GM18867 (cell line): ENCODE results near the gene NDUFV1.

Experiments used
- ATAC-seq: cut with Tn5 transposase; IDR thresholded peaks from one replicate; pipeline ENCODE4 v1.9.1; 2021; ENCODE audit warnings: mild to moderate bottlenecking, moderate library complexity; ENCODE audit not compliant: unreplicated experiment

The NDUFV1 gene

GRCh38 chr11:67639438-67639859 is 32.7 kb downstream of the NDUFV1 start, which contains the start of gene TBX10:
TSS of gene TBX10 (minus strand) at chr11:67639763. CDS start at chr11:67639472, 291 bp downstream.
- no peak for ATAC-seq

- ATAC-seq = no peak
Observed at GRCh38 chr11:67640021-67640757, 33.5 kb downstream of the NDUFV1 start.

GRCh38 chr11:67640758-67641337 is 34.1 kb downstream of the NDUFV1 start:
- ATAC-seq = no peak

- ATAC-seq = no peak
Observed at GRCh38 chr11:67641338-67642172, 34.8 kb downstream of the NDUFV1 start.

GRCh38 chr11:67642173-67643120 is 35.7 kb downstream of the NDUFV1 start:
- no peak for ATAC-seq

GRCh38 chr11:67644042-67644441 is 37.3 kb downstream of the NDUFV1 start:
- ATAC-seq = no peak

GRCh38 chr11:67644472-67645418 is 38.0 kb downstream of the NDUFV1 start:
- ATAC-seq = no peak

- no peak for ATAC-seq
Observed at GRCh38 chr11:67645521-67646461, 39.1 kb downstream of the NDUFV1 start.

- no peak for ATAC-seq
Observed at GRCh38 chr11:67646535-67647336, 40.0 kb downstream of the NDUFV1 start.

GRCh38 chr11:67647471-67647870 is 40.7 kb downstream of the NDUFV1 start:
- ATAC-seq = no peak

GRCh38 chr11:67648140-67648795 is 41.5 kb downstream of the NDUFV1 start:
- peak; percentile 70 for ATAC-seq

- ATAC-seq = no peak
Observed at GRCh38 chr11:67648796-67649613, 42.3 kb downstream of the NDUFV1 start.

GRCh38 chr11:67649634-67650510 is 43.1 kb downstream of the NDUFV1 start:
- no peak for ATAC-seq

- no peak for ATAC-seq
Observed at GRCh38 chr11:67651976-67652781, 45.4 kb downstream of the NDUFV1 start.
